Left lung (tissue), 10 donors: ENCODE results near the gene DGKD. TPM values are rescaled to one million over a fixed set of nuclear protein-coding genes. Genes with fewer than 3 reads are reported as not detected.

Experiments
- ATAC-seq: fragments of 200-7000 bp; cut with Tn5 transposase; one replicate; pipeline ENCODE4 v1.9.1; 2020; ENCODE audit warnings: moderate library complexity
- DNase-seq, 4 donors: peaks; one replicate each; pipeline ENCODE4 v3.0.0-alpha.2; 2013 to 2020
- H3K27ac ChIP-seq, 2 donors: fragments of 200-600 bp; sonication (generic) in 1 of 2; one replicate each; pipeline versions ENCODE4 v1.5.0 to v1.8.0; 2020 to 2021
- H3K27me3 ChIP-seq, 2 donors: fragments of 200-600 bp; sonication (generic) in 1 of 2; one replicate each; pipeline versions ENCODE4 v1.5.0 to v1.8.0; 2020 to 2021
- H3K36me3 ChIP-seq, 2 donors: fragments of 200-600 bp; sonication (generic) in 1 of 2; one replicate each; pipeline versions ENCODE4 v1.5.0 to v1.8.0; 2020 to 2021
- H3K4me1 ChIP-seq, 2 donors: fragments of 200-600 bp; one replicate each; pipeline ENCODE4 v1.8.0; 2021
- H3K4me3 ChIP-seq, 2 donors: fragments of 200-600 bp; sonication (generic) in 1 of 2; one replicate each; pipeline versions ENCODE4 v1.5.0 to v1.8.0; 2020 to 2021; ENCODE audit warnings: mild to moderate bottlenecking in 1 of 2
- H3K9me3 ChIP-seq, 2 donors: fragments of 200-600 bp; sonication (generic) in 1 of 2; one replicate each; pipeline versions ENCODE4 v1.5.0 to v1.8.0; 2020 to 2021
- CTCF ChIP-seq, 2 donors: fragments of 200-600 bp; sonication (generic) in 1 of 2; IDR thresholded peaks; one replicate each; pipeline versions ENCODE4 v1.5.0 to v1.8.0; 2021; ENCODE audit warnings: antibody characterized with exemption in 2 of 2
- intact Hi-C, 2 donors: fragments of 100-400 bp; cut with DNase I; formaldehyde crosslinking; loops; one replicate each; pipeline versions ENCODE4 v1.11.2 to v1.14.2; 2022
- polyA plus RNA-seq, 6 donors: library from polyadenylated mRNA; unstranded; fragments of 120-200 nt; gene quantifications; one replicate each; pipeline ENCODE4 v1.2.1, GENCODE V29; 2013; ENCODE audit not compliant: insufficient read length in 6 of 6
- total RNA-seq, 2 donors: library from RNA; stranded (reverse); fragmentation: NEBNext Ultra II Directional; extraction: Animal tissue kit (Norgen Biotek cat#: 25700); gene quantifications; one replicate each; pipeline ENCODE4 v1.2.1, GENCODE V29; 2021
- donor health status: DM: no; HTN: yes; CAD: no.
- donor health status: DM: no; HTN: no; CAD: no.

Gene DGKD
- total and polyA plus RNA-seq, 8 donors, result 22.9 to 98.0 (median 32.6) TPM

- no peak for DNase-seq
- Histone ChIP-seq H3K27ac (peak overlapping the region; percentile 31 to 34), H3K27me3 (no peaks in the 10 kb centered on the region), H3K4me1 (peaks cover 4 to 42% of the 10 kb centered on the region in 2 donors), H3K9me3 (peaks cover 0 to 19% of the 10 kb centered on the region in 2 donors), H3K4me3 (no peak overlapping the region), H3K36me3 (peaks cover 0 to 20% of the 10 kb centered on the region in 2 donors)
- ATAC-seq, result no peak
- no peak for TF ChIP-seq CTCF (IDR thresholded peaks at IDR 0.05)
- intact Hi-C loops, result no loop called here
Measured at GRCh38 chr2:233410196-233410760, 56.0 kb downstream of the DGKD start.

- ATAC-seq, result no peak
- intact Hi-C loops, result no loop called here
- H3K4me3 ChIP-seq, result no peak overlapping the region
Measured at GRCh38 chr2:233411162-233411561, 56.9 kb downstream of the DGKD start.

GRCh38 chr2:233412405-233412804 lies 58.1 kb downstream of the DGKD start:
- no peak for DNase-seq
- no peak for TF ChIP-seq CTCF (IDR thresholded peaks at IDR 0.05)
- no peak overlapping the region for H3K4me3 ChIP-seq
- H3K4me1 ChIP-seq, result peaks cover 8 to 44% of the 10 kb centered on the region in 2 donors
- H3K27ac ChIP-seq, result no peak overlapping the region
- H3K36me3 ChIP-seq, result peaks cover 0 to 15% of the 10 kb centered on the region in 2 donors
- no peaks in the 10 kb centered on the region for H3K27me3 ChIP-seq
- no peak for ATAC-seq
- intact Hi-C loops, result no loop called here
- peaks cover 0 to 19% of the 10 kb centered on the region in 2 donors for H3K9me3 ChIP-seq

More at GRCh38 chr2:233411162-233411561, 56.9 kb downstream of the DGKD start:
- no peak for TF ChIP-seq CTCF (IDR thresholded peaks at IDR 0.05)
- peaks cover 0 to 19% of the 10 kb centered on the region in 2 donors for H3K9me3 ChIP-seq
- H3K4me1 ChIP-seq, result peaks cover 8 to 44% of the 10 kb centered on the region in 2 donors
- no peak for DNase-seq
- no peaks in the 10 kb centered on the region for H3K27me3 ChIP-seq
- peaks cover 0 to 19% of the 10 kb centered on the region in 2 donors for H3K36me3 ChIP-seq
- no peak overlapping the region for H3K27ac ChIP-seq

GRCh38 chr2:233413046-233413445 lies 58.8 kb downstream of the DGKD start:
- intact Hi-C loops, result no loop called here
- ATAC-seq, result no peak
- Histone ChIP-seq H3K27me3 (no peaks in the 10 kb centered on the region), H3K36me3 (peaks cover 0 to 15% of the 10 kb centered on the region in 2 donors), H3K4me3 (no peak overlapping the region), H3K9me3 (peaks cover 0 to 19% of the 10 kb centered on the region in 2 donors), H3K27ac (peak overlapping the region in 1 of 2 donors; percentile 67), H3K4me1 (peaks cover 8 to 48% of the 10 kb centered on the region in 2 donors)
- TF ChIP-seq CTCF (IDR thresholded peaks at IDR 0.05), result no peak
- no peak for DNase-seq

GRCh38 chr2:233413559-233414272 lies 59.4 kb downstream of the DGKD start:
- H3K4me3 ChIP-seq, result no peak overlapping the region
- TF ChIP-seq CTCF (IDR thresholded peaks at IDR 0.05), result no peak
- H3K27me3 ChIP-seq, result no peaks in the 10 kb centered on the region
- H3K36me3 ChIP-seq, result peaks cover 0 to 11% of the 10 kb centered on the region in 2 donors
- intact Hi-C loops, result no loop called here
- peaks cover 6 to 49% of the 10 kb centered on the region in 2 donors for H3K4me1 ChIP-seq
- peak in 3 of 4 donors; percentile 68 to 86 (median 80) for DNase-seq
- peak overlapping the region; percentile 62 to 67 for H3K27ac ChIP-seq
- ATAC-seq, result peak; percentile 67
- H3K9me3 ChIP-seq, result peaks cover 0 to 19% of the 10 kb centered on the region in 2 donors
